Naive thymus-derived CD8-positive, alpha-beta T cell (primary cell): ENCODE results near the gene MRM2. TPM values are rescaled to one million over a fixed set of nuclear protein-coding genes. Genes with fewer than 3 reads are reported as not detected.
"Not testable (repeated sequence)": the region's sequence is repeated elsewhere in the genome, so short reads cannot be mapped to it uniquely, and the experiment has no call there.

Experiments used
- ATAC-seq, 2 donors: fragments of 150-1000 bp; cut with Tn5 transposase in 1 of 2; sonication (Bioruptor Pico), chemical (Tn5 transposase) in 1 of 2; 1 replicate in 1 of 2; 2 replicates in 1 of 2; pipeline ENCODE4 v1.10.0; 2021; ENCODE audit warnings: mild to moderate bottlenecking in 2 of 2, moderate library complexity in 2 of 2
- POLR2A ChIA-PET: fragments of 350-600 bp; sonication (Branson Sonifier 250); formaldehyde crosslinking; loops from one replicate; lab custom pipeline; 2021; ENCODE audit warnings: antibody characterized with exemption; lab: Charles Lee
- DNase-seq, 10 donors: peaks; one replicate each; pipeline versions ENCODE4 v3.0.0 to v3.0.0-alpha.2; 2020 to 2022
- H3K27ac Mint-ChIP-seq, 10 donors: one replicate each; pipeline ENCODE4 v1.8.0; 2020 to 2022; ENCODE audit warnings: mild to moderate bottlenecking in 10 of 10, mixed read lengths in 10 of 10, moderate library complexity in 4 of 10, inconsistent platforms in 1 of 10
- H3K27me3 Mint-ChIP-seq, 5 donors: one replicate each; pipeline ENCODE4 v1.8.0; 2021 to 2022; ENCODE audit warnings: mixed read lengths in 5 of 5
- H3K36me3 Mint-ChIP-seq, 3 donors: one replicate each; pipeline ENCODE4 v1.8.0; 2020 to 2022; ENCODE audit warnings: mixed read lengths in 3 of 3, mild to moderate bottlenecking in 2 of 3, inconsistent platforms in 1 of 3
- H3K4me1 Mint-ChIP-seq, 4 donors: one replicate each; pipeline ENCODE4 v1.8.0; 2021 to 2022; ENCODE audit warnings: mixed read lengths in 4 of 4
- H3K4me3 Mint-ChIP-seq, 10 donors: one replicate each; pipeline ENCODE4 v1.8.0; 2020 to 2022; ENCODE audit warnings: mild to moderate bottlenecking in 10 of 10, mixed read lengths in 10 of 10, moderate library complexity in 6 of 10, inconsistent platforms in 1 of 10
- H3K9me3 Mint-ChIP-seq, 9 donors: one replicate each; pipeline ENCODE4 v1.8.0; 2020 to 2022; ENCODE audit warnings: mixed read lengths in 9 of 9, mild to moderate bottlenecking in 3 of 9, inconsistent platforms in 1 of 9, moderate library complexity in 1 of 9
- polyA plus RNA-seq, 3 donors: library from polyadenylated mRNA; unstranded; fragments of 300-500 nt; fragmentation: Illumina TruSeq; gene quantifications; one replicate each; pipeline ENCODE4 v1.2.3, GENCODE V29; 2021
- total RNA-seq, 8 experiments: library from RNA in 2 of 8; stranded (reverse) in 2 of 8; gene quantifications; one replicate each; pipeline ENCODE4 v1.2.3 and lab custom pipeline; 2021 to 2026

Gene MRM2
- total and polyA plus RNA-seq, 5 experiments from 2014 or later, result 16.3 to 53.0 (median 31.8) TPM

DNA sequence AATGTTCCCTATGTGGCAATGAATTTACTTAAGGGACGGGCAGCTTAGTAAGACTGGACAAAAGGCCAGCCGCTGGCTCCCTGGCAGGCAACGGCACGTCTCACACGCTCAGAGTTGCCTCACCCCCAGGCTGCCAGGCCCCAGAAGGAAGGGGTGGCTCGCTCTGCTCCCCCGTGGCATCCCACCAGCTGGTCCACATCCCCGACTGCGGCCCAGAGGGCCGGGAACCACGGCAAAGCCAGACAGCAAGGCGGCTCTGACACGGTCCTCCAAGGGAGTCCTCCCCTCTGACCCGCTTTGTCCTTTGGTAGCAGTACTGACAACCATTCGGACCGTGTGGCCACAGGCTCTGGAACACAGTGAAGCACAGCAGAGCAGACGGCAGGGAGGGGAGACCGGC is 34.1 kb upstream of the MRM2 start:
- Mint-ChIP-seq H3K36me3 (peaks cover 0 to 11% (median 7%) of the 10 kb centered on the region in 3 donors), H3K27me3 (no peaks in the 10 kb centered on the region), H3K9me3 (no peaks in the 10 kb centered on the region), H3K4me3 (no peak overlapping the region), H3K27ac (no peak overlapping the region), H3K4me1 (peaks cover 0 to 9% (median 3%) of the 10 kb centered on the region in 4 donors)
- no peak for DNase-seq
- POLR2A ChIA-PET, result no interaction called here
- ATAC-seq, result no peak

DNA sequence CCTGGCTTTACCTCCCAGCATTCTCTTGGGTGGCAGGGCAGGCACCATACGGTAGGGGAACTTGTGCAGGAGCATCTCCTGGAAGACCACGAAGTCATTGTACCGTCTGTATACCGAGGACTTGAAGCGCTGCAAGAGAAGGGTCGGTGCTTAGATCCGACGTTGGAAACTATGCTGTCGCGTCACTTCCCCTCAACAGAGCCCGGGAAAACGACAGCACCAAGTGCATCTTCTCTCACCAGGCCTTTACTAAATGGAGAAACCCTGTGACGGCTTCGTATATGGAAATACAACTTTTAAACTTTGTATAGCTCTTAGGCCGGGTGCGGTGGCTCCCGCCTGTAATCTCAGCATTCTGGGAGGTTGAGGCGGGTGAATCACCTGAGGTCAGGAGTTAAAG is 33.1 kb upstream of the MRM2 start:
- peaks cover 0 to 4% (median 2%) of the 10 kb centered on the region in 4 donors for H3K4me1 Mint-ChIP-seq
- ATAC-seq (no peak), DNase-seq (no peak)
- H3K27ac Mint-ChIP-seq, result no peak overlapping the region
- no peaks in the 10 kb centered on the region for H3K27me3 Mint-ChIP-seq
- POLR2A ChIA-PET, result no interaction called here
- H3K4me3 Mint-ChIP-seq, result no peak overlapping the region
- peaks cover 0 to 11% (median 7%) of the 10 kb centered on the region in 3 donors for H3K36me3 Mint-ChIP-seq
- no peaks in the 10 kb centered on the region for H3K9me3 Mint-ChIP-seq

DNA sequence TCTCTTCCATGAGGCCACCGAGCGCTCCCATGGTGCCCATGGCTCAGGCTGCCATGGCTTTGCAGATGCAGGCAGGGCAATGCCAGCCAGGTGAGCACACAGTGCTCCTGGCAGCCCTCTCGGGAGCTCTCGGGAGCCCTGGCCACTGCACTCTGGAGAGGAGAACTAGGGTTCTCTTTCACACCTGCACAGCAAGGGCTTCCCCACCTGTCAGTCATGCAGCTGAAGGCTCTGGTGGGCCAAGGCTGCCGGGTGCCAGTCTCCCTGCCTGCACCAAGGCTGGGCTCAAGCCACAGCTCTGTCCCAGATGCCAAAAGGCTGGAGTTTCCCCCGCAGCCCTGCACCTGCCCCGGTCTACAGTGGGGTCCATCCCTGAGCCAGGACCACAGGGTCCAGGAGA is 32.7 kb upstream of the MRM2 start:
- DNase-seq, result no peak
- peaks cover 0 to under 1% (median under 1%) of the 10 kb centered on the region in 4 donors for H3K4me1 Mint-ChIP-seq
- H3K36me3 Mint-ChIP-seq, result peaks cover 0 to 11% (median 7%) of the 10 kb centered on the region in 3 donors
- POLR2A ChIA-PET, result no interaction called here
- ATAC-seq, result no peak
- no peak overlapping the region for H3K27ac Mint-ChIP-seq
- no peaks in the 10 kb centered on the region for H3K27me3 Mint-ChIP-seq
- no peak overlapping the region for H3K4me3 Mint-ChIP-seq
- H3K9me3 Mint-ChIP-seq, result no peaks in the 10 kb centered on the region

DNA sequence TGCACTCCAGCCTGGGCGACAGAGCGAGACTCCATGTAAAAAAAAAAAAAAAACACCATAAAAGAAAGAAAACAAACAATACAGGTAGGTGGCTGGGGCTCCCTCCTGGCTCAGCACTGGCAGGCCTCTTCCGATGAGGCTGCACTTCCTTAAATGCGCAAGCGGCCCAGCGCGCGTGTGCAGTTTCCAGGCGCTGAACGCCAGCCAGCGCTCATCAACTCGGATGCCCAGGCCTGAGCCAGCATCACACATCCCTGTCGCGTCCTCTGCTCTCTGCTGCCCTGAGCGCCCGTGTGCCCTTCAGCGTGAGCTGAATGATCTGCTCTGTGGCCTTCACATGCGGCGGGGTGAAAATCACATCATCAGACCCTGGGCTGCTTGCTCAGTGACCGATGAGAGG is 31.9 kb upstream of the MRM2 start:
- Mint-ChIP-seq H3K27me3 (no peaks in the 10 kb centered on the region), H3K36me3 (peaks cover 0 to 11% (median 7%) of the 10 kb centered on the region in 3 donors), H3K9me3 (no peaks in the 10 kb centered on the region), H3K4me1 (no peaks in the 10 kb centered on the region), H3K4me3 (no peak overlapping the region), H3K27ac (peak overlapping the region in 1 of 10 donors; percentile 83)
- no peak for DNase-seq
- no peak for ATAC-seq
- POLR2A ChIA-PET, result no interaction called here

DNA sequence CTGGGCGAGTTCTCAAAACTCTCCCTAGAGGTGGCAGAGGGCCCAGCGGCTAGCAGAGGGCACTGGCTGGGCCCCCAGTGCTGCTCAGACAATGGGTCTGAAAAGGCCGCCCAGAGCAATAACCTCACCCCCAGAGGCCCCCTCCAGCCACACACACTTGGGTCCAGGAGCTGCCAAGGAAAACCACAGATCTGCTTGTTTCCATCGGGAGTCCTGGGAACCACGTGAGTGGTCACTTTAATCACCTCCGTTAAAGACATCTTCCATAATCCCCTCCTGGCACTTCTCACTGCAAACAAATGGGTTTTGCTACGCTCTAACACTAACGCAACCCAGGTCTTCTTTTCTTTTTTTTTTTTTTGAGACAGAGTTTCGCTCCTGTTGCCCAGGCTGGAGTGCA is 30.0 kb upstream of the MRM2 start:
- POLR2A ChIA-PET, result no interaction called here
- ATAC-seq, result no peak

DNA sequence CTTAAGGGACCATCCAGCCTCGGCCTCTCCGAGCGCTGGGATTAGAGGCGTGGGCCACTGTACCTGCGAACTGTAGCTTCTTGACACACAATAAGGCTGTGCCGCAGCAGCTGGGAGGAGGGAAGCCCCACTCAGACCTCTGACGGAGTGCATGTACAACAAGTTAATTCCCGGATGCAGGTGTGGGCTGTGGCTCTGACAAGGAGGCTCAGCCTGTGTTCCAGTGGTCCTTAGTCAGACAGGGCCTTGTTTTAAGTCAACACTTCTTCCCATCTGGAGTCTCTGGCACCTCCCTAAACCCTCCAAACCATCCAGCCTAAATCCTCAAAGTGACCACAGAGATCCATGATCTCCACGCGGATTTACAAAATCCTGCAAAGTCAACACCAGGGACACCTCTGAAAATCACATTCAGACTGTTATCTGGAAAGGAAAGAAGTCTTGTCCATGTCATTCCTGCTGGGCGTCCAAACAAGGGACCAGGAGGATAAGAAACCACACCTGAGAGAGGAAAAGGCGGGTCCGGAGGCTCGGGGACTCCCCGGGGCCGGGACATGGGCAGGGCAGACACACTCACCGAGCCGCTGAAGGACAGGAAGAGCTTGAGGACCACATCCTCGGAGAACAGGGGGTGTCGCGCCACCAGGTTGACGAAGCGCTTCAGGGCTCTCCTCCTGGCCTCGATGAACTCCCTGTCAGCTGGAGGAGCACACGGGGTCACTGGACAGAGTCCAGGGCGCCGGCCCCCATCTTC is 29.4 kb upstream of the MRM2 start:
- POLR2A ChIA-PET, result no interaction called here
- peak overlapping the region in 1 of 10 donors; percentile 43 for H3K27ac Mint-ChIP-seq
- H3K27me3 Mint-ChIP-seq, result no peaks in the 10 kb centered on the region
- no peaks in the 10 kb centered on the region for H3K9me3 Mint-ChIP-seq
- no peaks in the 10 kb centered on the region for H3K4me1 Mint-ChIP-seq
- H3K4me3 Mint-ChIP-seq, result no peak overlapping the region
- ATAC-seq (no peak), DNase-seq (no peak)
- peaks cover 0 to 9% (median 3%) of the 10 kb centered on the region in 3 donors for H3K36me3 Mint-ChIP-seq

More for the DNA sequence above, 30.0 kb upstream of the MRM2 start:
- no peak for DNase-seq
- H3K4me1 Mint-ChIP-seq, result no peaks in the 10 kb centered on the region
- no peaks in the 10 kb centered on the region for H3K9me3 Mint-ChIP-seq
- no peaks in the 10 kb centered on the region for H3K27me3 Mint-ChIP-seq
- H3K4me3 Mint-ChIP-seq, result no peak overlapping the region
- H3K27ac Mint-ChIP-seq, result no peak overlapping the region
- H3K36me3 Mint-ChIP-seq, result peaks cover 0 to 11% (median 4%) of the 10 kb centered on the region in 3 donors

DNA sequence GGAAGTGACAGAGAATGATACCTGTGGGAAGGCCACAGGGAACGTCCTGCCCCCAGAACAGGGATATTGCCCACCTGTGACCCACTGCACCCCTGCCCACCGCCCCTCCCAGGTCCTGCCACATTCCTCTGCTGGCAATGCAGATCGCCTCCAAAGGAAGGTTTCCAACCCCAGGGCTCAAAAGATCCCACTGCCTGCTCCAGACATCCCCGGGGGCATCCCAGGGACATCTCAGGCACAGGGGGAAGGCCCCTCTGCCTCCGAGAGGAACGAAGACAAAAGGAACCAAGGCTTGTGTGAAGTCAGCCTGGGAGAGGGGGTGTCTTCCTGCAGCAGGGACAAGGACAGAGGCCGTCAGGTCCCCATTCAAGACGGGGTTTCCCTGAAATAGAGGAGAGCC is 28.5 kb upstream of the MRM2 start:
- POLR2A ChIA-PET, result no interaction called here
- no peak for DNase-seq
- Mint-ChIP-seq H3K4me1 (no peaks in the 10 kb centered on the region), H3K9me3 (no peaks in the 10 kb centered on the region), H3K27ac (no peak overlapping the region), H3K27me3 (no peaks in the 10 kb centered on the region), H3K36me3 (peaks cover 0 to 9% (median 3%) of the 10 kb centered on the region in 3 donors), H3K4me3 (no peak overlapping the region)
- no peak for ATAC-seq

DNA sequence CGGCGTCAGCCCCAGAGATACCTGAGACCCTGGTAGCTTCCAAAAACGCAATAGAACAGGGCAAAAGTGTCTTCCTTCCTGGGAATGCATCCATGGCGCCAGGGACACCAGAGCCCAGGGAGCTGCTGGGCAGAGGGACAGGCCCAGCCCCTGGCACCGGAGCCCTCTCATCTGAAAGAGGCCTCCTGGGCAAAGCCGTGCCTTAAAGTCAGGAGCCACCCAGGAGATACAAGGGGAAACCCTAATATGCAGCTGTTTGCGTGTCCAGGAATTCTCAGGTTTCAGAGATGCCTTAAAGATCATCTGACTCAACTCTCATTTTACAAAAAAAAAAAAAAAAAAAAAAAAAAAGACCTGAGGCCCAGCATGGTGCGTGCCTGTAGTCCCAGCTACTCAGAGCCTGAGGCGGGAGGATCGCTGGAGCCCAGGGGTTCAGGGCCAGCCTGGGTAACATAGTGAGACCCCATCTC is 28.0 kb upstream of the MRM2 start:
- DNase-seq (no peak), ATAC-seq (no peak)
- Mint-ChIP-seq H3K9me3 (no peaks in the 10 kb centered on the region), H3K4me3 (no peak overlapping the region), H3K27ac (no peak overlapping the region), H3K36me3 (peaks cover 0 to 9% (median 3%) of the 10 kb centered on the region in 3 donors), H3K27me3 (no peaks in the 10 kb centered on the region), H3K4me1 (no peaks in the 10 kb centered on the region)
- POLR2A ChIA-PET, result no interaction called here

DNA sequence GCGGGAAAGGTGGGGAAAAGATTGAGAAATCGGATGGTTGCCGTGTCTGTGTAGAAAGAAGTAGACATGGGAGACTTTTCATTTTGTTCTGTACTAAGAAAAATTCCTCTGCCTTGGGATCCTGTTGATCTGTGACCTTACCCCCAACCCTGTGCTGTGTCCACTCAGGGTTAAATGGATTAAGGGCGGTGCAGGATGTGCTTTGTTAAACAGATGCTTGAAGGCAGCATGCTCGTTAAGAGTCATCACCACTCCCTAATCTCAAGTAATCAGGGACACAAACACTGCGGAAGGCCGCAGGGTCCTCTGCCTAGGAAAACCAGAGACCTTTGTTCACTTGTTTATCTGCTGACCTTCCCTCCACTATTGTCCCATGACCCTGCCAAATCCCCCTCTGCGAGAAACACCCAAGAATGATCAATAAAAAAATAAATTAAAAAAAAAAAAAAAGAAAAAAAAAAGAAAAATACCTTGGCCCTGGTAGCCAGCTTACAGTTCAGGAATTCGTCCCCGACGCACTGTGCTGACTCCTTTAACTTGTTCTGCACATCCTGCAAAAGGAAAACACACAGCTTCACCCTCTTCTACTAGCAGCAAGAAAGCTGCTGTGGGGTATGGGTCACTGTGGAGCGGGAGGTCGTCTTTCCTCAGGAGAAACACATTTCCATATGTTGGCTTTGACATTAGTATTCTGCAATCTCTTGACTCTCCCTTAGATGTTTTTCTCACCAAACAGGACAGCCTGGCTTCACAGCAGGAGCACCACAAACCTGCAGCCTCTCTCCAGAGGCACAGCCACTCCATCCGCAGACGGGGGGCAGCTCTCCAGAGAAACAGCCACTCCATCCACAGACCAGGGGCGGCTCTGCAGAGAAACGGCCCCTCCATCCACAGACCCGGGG is 27.3 kb upstream of the MRM2 start:
- H3K4me1 Mint-ChIP-seq, ATAC-seq, POLR2A ChIA-PET, DNase-seq, H3K9me3 Mint-ChIP-seq, H3K27ac Mint-ChIP-seq, H3K4me3 Mint-ChIP-seq, H3K27me3 Mint-ChIP-seq: not testable (repeated sequence)
- H3K36me3 Mint-ChIP-seq, result peaks cover 0 to 11% (median 3%) of the 10 kb centered on the region in 3 donors

DNA sequence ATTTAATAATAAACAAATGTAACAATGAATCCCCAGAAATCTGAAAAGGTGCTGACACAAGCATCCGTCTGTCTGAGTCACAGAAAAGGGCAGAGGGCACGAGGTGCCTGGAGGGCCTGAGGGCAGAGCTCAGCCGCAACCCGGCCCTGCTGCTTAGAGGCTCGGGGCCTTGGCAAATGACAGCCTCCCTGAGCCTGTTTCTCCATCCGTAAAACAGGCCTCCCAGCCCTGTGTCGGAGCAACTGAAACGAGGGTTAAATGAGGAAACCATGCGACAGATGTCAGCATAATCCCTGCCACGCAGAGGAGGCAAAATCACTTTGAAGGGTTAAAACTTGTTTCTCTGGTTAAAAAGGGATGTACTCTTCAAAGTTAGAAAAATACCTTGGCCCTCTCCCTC is 24.9 kb upstream of the MRM2 start:
- Mint-ChIP-seq H3K4me1 (peaks cover under 1 to 4% (median 3%) of the 10 kb centered on the region in 4 donors), H3K9me3 (no peaks in the 10 kb centered on the region), H3K36me3 (peaks cover 0 to 9% (median 8%) of the 10 kb centered on the region in 3 donors), H3K27ac (no peak overlapping the region), H3K27me3 (no peaks in the 10 kb centered on the region), H3K4me3 (no peak overlapping the region)
- ATAC-seq, result no peak
- POLR2A ChIA-PET, result no interaction called here
- DNase-seq, result no peak

DNA sequence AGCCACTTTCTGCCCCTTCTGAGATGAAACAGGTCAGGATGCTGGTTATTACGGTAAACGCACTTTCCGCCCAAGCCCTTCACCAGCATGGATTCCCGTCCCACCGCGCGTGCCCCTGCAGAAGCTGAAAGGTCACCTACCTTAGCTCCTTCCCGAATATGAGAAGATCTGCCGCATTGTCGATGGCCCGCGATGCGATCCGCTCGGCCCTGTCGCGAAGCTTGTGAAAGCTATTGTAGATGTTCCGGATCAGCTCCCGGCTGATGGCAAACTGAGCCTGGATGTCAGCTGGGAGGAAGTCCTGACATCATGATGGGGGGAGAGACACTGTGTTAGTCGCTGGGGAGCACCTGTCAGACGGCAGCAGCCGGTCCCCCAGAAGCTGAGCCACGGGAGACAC is 22.2 kb upstream of the MRM2 start:
- POLR2A ChIA-PET, result no interaction called here

DNA sequence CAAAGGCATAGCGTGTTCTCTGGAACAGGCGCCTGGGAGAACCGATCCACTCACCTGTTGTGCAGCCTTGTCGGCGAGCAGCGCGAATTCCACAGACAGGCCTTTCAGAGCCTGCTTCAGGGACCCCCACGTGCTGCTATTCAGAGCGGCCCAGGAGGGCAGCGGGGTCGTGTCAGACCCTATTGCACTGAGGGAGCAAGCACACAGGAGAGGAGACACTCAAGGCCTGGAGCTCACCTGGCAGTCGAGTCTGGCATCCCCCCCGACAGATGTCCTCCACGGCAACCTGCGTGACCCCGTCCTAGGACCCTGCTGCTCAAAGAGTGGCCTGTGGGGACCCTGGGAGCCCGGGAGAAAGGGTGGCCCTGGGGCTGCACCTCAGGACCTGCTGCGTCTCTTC is 21.2 kb upstream of the MRM2 start:
- no peaks in the 10 kb centered on the region for H3K9me3 Mint-ChIP-seq
- H3K27ac Mint-ChIP-seq, result peak overlapping the region in 1 of 10 donors; percentile 28
- ATAC-seq, result no peak
- DNase-seq, result no peak
- H3K36me3 Mint-ChIP-seq, result peaks cover 0 to 8% (median 6%) of the 10 kb centered on the region in 3 donors
- POLR2A ChIA-PET, result no interaction called here
- H3K27me3 Mint-ChIP-seq, result no peaks in the 10 kb centered on the region
- peaks cover 4 to 16% (median 13%) of the 10 kb centered on the region in 4 donors for H3K4me1 Mint-ChIP-seq
- H3K4me3 Mint-ChIP-seq, result no peak overlapping the region

More for the DNA sequence above, 22.2 kb upstream of the MRM2 start:
- ATAC-seq, result no peak
- peaks cover 0 to 8% (median 6%) of the 10 kb centered on the region in 3 donors for H3K36me3 Mint-ChIP-seq
- no peak overlapping the region for H3K4me3 Mint-ChIP-seq
- no peak for DNase-seq
- H3K27me3 Mint-ChIP-seq, result no peaks in the 10 kb centered on the region
- peaks cover 4 to 16% (median 13%) of the 10 kb centered on the region in 4 donors for H3K4me1 Mint-ChIP-seq
- H3K9me3 Mint-ChIP-seq, result no peaks in the 10 kb centered on the region
- peak overlapping the region in 2 of 10 donors; percentile 35 for H3K27ac Mint-ChIP-seq

DNA sequence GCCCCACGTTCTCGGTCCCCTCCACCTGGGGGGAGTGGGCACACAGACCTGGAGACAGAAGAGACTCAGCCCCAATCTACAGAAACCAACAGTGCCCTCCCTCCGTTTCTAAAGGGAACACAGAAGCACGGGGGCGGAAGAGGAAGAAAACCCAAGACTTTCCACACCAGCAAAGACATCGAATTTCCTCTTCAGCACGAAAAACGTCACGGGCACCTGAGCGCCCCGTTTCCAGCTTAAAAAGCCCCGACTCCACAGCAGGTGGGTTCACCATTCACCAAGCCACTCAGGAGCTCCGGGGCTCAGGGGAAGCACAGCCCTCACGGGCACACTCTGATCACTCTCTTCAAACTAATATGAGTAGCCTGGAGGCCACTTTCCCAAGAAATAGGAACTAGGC is 19.6 kb upstream of the MRM2 start:
- Mint-ChIP-seq H3K36me3 (peaks cover 0 to 11% (median 6%) of the 10 kb centered on the region in 3 donors), H3K9me3 (no peaks in the 10 kb centered on the region), H3K4me3 (peak overlapping the region; percentile 61 to 83 (median 77)), H3K27me3 (no peaks in the 10 kb centered on the region), H3K4me1 (peaks cover 4 to 16% (median 13%) of the 10 kb centered on the region in 4 donors), H3K27ac (peak overlapping the region; percentile 92 to 97 (median 93))
- DNase-seq (peak in 9 of 10 donors; percentile 13 to 67 (median 30)), ATAC-seq (peak; percentile 78 to 85)
- POLR2A ChIA-PET, result interaction anchor here (0.9 to 2.0 kb wide), 2 partner anchors 12 to 92 kb away, joined by 4 to 7 read pairs; no protein-coding TSS in a partner anchor
